ENCODE results near the gene TFPT. TPM values are rescaled to one million over a fixed set of nuclear protein-coding genes. Genes with fewer than 3 reads are reported as not detected.

The TFPT gene
- total and polyA plus RNA-seq, 2 of the 13 experiments (the other 11 are each of a cell fraction or from before 2014, with no cell fraction given), result 8.4 to 10.7 TPM

DNA sequence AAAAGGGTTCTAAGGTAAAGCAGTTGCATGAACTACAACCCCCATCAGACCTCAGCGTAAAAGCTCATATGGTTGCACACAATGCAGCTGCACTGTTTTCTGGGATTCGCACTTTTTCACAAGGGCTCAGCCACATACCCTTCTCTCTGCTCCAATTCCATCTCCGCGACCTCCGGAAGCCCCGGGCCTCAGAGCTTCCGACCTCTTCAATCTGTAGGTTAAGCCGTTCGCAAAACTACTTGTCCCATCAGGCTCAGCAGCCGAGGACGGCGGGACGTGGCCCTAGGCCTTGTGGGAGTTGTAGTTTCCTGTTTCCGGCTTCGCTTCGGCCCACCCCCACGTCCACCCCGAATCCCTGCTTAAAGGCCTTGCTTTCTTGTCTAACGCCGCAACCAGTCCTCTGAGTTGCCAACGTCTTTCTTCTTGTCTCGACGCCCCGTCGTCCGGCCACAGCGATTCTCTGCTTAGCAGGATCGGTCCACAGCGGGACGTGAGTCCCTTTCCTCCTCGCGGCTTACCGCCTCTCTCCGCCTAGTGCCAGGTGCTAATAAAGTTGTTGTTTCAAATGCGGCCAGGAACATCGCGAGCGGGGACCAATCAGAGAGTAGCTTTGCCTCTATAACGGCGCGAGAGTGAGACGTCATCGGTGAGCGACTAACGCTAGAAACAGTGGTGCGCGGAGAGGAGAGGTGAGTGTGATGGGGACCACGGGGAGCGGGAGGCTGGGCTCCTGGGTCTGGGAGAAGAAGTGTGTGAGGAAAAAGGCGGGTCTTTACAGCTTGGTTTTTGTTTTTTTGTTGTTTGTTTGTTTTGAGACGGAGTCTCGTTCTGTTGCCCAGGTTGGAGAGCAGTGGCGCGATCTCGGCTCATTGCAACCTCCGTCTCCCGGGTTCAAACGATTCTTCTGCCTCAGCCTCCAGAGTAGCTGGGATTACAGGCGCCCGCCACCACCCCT, at the start of gene TFPT, which contains the start of gene PRPF31 (continued):
- TF ChIP-seq TFAP4 (IDR thresholded peaks at IDR 0.05; ENCODE audit: borderline replicate concordance, low read depth) (peak; percentile 17; the same call in 1 of the 2 replicates), BRCA1 (CRISPR knock-in tag; IDR thresholded peaks at IDR 0.05) (no peak), POGK (CRISPR knock-in tag; conservative IDR thresholded peaks at IDR 0.05) (peak; percentile 71; the same call in 1 of the 2 replicates), MTF2 (CRISPR knock-in tag; IDR thresholded peaks at IDR 0.05; ENCODE audit: borderline replicate concordance) (no peak), HHEX (CRISPR knock-in tag; IDR thresholded peaks at IDR 0.05) (peak; percentile 75), POLR2A (IDR thresholded peaks at IDR 0.05; ENCODE audit: insufficient read depth in 1 of 2, low read depth in 2 of 2, low read length in 2 of 2) (peak; percentile 75 to 87), ZNF737 (CRISPR knock-in tag; IDR thresholded peaks at IDR 0.05; ENCODE audit: borderline replicate concordance) (peak; percentile 68; the same call in 1 of the 2 replicates), FOXO4 (CRISPR knock-in tag; conservative IDR thresholded peaks at IDR 0.05) (no peak), ZNF768 (CRISPR knock-in tag; IDR thresholded peaks at IDR 0.05) (peak; percentile 57; the same call in 1 of the 2 replicates), SNAPC4 (CRISPR knock-in tag; IDR thresholded peaks at IDR 0.05) (no peak; the same call in 1 of the 2 replicates), THAP11 (CRISPR knock-in tag; IDR thresholded peaks at IDR 0.05) (peak; percentile 99), ZNF777 (CRISPR knock-in tag; IDR thresholded peaks at IDR 0.05) (no peak), TAF15 (IDR thresholded peaks at IDR 0.05; ENCODE audit: low read depth, low read length, poor library complexity, severe bottlenecking) (no peak), MEIS1 (CRISPR knock-in tag; IDR thresholded peaks at IDR 0.05; ENCODE audit: borderline replicate concordance) (peak; percentile 89; the same call in 1 of the 2 replicates), PLSCR1 (CRISPR knock-in tag; IDR thresholded peaks at IDR 0.05; ENCODE audit: borderline replicate concordance) (no peak), ZNF781 (CRISPR knock-in tag; IDR thresholded peaks at IDR 0.05; ENCODE audit: borderline replicate concordance, not compliant biosample characterization) (peak; percentile 88)
- TF ChIP-seq, protein P1, sequence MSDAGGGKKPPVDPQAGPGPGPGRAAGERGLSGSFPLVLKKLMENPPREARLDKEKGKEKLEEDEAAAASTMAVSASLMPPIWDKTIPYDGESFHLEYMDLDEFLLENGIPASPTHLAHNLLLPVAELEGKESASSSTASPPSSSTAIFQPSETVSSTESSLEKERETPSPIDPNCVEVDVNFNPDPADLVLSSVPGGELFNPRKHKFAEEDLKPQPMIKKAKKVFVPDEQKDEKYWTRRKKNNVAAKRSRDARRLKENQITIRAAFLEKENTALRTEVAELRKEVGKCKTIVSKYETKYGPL (CRISPR knock-in tag; IDR thresholded peaks at IDR 0.05), result no peak
